NCI-H82 treated with DMSO at 0.1 percent for 48 hours (cell line): Measurements from ENCODE around the gene CDK13.

Experiments used
- DNase-seq: peaks from one replicate; lab custom pipeline; 2025; ENCODE audit not compliant: unreplicated experiment; lab: John Stamatoyannopoulos, UW

The CDK13 gene

GRCh38 chr7:39948956-39949928, 814 bp upstream of the CDK13 start:
- DNase-seq = peak; percentile 100

GRCh38 chr7:39950473-39951225, 593 bp downstream of the CDK13 start:
- no peak for DNase-seq

GRCh38 chr7:39951226-39952194, 1.5 kb downstream of the CDK13 start:
- no peak for DNase-seq

- no peak for DNase-seq
Observed at GRCh38 chr7:39952374-39952773, 2.3 kb downstream of the CDK13 start.

GRCh38 chr7:39952803-39953202, 2.7 kb downstream of the CDK13 start:
- no peak for DNase-seq

GRCh38 chr7:39954694-39955093, 4.6 kb downstream of the CDK13 start:
- no peak for DNase-seq

- no peak for DNase-seq
Observed at GRCh38 chr7:39958038-39958437, 8.0 kb downstream of the CDK13 start.

- no peak for DNase-seq
Observed at GRCh38 chr7:39967406-39968161, 17.5 kb downstream of the CDK13 start.

GRCh38 chr7:39969431-39969830, 19.4 kb downstream of the CDK13 start:
- DNase-seq = no peak

GRCh38 chr7:39971924-39972323, 21.9 kb downstream of the CDK13 start:
- no peak for DNase-seq

GRCh38 chr7:39973801-39974200, 23.7 kb downstream of the CDK13 start:
- no peak for DNase-seq

- no peak for DNase-seq
Observed at GRCh38 chr7:39978230-39978934, 28.3 kb downstream of the CDK13 start.

- DNase-seq = no peak
Observed at GRCh38 chr7:39979406-39980073, 29.5 kb downstream of the CDK13 start.

GRCh38 chr7:39985398-39985918, 35.4 kb downstream of the CDK13 start:
- DNase-seq = no peak

- DNase-seq = no peak
Observed at GRCh38 chr7:39987641-39988347, 37.7 kb downstream of the CDK13 start.

GRCh38 chr7:40000734-40001315, 50.8 kb downstream of the CDK13 start:
- no peak for DNase-seq

- no peak for DNase-seq
Observed at GRCh38 chr7:40001649-40002048, 51.6 kb downstream of the CDK13 start.

- no peak for DNase-seq
Observed at GRCh38 chr7:40003597-40003996, 53.5 kb downstream of the CDK13 start.
